ENCODE results near the gene VGLL2. TPM values are rescaled to one million over a fixed set of nuclear protein-coding genes. Genes with fewer than 3 reads are reported as not detected.

VGLL2 gene, protein sequence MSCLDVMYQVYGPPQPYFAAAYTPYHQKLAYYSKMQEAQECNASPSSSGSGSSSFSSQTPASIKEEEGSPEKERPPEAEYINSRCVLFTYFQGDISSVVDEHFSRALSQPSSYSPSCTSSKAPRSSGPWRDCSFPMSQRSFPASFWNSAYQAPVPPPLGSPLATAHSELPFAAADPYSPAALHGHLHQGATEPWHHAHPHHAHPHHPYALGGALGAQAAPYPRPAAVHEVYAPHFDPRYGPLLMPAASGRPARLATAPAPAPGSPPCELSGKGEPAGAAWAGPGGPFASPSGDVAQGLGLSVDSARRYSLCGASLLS
- total RNA-seq (not detected), polyA plus RNA-seq (not detected)
- long read RNA-seq, donor 1, result 0 reads
- long read RNA-seq, donor 2, result 0 reads

DNA sequence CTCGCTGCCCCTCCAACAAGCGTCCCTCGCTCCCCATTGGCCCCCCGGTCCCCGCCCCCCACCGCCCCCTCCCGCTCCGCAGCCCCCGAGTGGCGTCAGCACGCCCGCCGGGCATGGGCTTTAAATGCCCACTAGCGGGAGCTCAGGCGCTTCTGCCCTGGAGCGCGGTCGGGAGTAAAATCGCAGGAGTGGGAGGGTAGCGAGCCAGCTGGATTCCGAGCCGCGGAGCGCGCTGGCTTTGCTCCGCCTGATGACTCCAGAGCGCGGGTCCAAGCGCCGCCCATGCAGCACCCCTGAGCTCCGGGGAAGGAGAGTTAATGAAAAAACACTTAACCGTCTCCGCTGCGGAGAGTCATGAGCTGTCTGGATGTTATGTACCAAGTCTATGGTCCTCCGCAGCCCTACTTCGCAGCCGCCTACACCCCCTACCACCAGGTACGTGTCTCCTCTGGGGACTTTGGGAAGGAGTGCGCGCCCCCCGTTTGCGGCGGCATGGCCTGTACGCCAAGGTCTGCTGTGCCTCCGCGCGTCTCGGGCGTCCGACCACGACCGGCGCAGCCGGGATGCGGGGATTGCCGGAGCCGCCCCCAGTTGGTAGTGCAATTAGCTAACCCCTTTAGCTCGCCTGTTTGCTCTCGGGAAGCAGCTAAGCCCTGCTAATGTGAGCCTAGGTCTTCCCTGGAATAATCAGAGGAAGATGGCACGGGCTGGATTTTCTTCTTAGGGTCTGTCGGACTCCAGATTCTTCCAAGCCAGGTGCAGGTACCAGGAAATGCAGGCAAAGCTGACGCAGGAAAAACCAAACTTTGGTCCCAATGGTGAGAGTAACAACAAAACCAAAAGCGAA lies at the start of gene VGLL2:
TSS of gene VGLL2 (plus strand) at position 149 of the 847 bp plus-strand sequence. CDS start at position 355, 206 bp downstream.
- Histone ChIP-seq H3K9me3 (no peaks in the 10 kb centered on the region), H3K36me3 (no peaks in the 10 kb centered on the region), H3K27me3 (replicated peaks in 1 of 7) (peaks cover 11 to 99% (median 84%) of the 10 kb centered on the region in 7 donors), H3K4me3 (peak within 1 kb of the TSS; percentile 12 to 62 (median 26)), H3K27ac (no peak within 1 kb of the TSS), H3K4me1 (peaks cover 8 to 36% (median 28%) of the 10 kb centered on the region in 6 donors)
- DNase-seq, result peak; percentile 71
- intact Hi-C loops (cut with DNase I; ENCODE audit: low total_unique reads), result no loop called here
- TF ChIP-seq, protein P1, sequence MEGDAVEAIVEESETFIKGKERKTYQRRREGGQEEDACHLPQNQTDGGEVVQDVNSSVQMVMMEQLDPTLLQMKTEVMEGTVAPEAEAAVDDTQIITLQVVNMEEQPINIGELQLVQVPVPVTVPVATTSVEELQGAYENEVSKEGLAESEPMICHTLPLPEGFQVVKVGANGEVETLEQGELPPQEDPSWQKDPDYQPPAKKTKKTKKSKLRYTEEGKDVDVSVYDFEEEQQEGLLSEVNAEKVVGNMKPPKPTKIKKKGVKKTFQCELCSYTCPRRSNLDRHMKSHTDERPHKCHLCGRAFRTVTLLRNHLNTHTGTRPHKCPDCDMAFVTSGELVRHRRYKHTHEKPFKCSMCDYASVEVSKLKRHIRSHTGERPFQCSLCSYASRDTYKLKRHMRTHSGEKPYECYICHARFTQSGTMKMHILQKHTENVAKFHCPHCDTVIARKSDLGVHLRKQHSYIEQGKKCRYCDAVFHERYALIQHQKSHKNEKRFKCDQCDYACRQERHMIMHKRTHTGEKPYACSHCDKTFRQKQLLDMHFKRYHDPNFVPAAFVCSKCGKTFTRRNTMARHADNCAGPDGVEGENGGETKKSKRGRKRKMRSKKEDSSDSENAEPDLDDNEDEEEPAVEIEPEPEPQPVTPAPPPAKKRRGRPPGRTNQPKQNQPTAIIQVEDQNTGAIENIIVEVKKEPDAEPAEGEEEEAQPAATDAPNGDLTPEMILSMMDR (IDR thresholded peaks at IDR 0.05 in 8 of 11, conservative IDR thresholded peaks at IDR 0.05 in 3 of 11), result no peak
- TF ChIP-seq POLR2AphosphoS5 (IDR thresholded peaks at IDR 0.05) (no peak), POLR2A (IDR thresholded peaks at IDR 0.05) (no peak)
- 2 to 5% (median 2%) methylated on average over 13 to 63 of the region's 63 CpGs for WGBS, 5 donors

DNA sequence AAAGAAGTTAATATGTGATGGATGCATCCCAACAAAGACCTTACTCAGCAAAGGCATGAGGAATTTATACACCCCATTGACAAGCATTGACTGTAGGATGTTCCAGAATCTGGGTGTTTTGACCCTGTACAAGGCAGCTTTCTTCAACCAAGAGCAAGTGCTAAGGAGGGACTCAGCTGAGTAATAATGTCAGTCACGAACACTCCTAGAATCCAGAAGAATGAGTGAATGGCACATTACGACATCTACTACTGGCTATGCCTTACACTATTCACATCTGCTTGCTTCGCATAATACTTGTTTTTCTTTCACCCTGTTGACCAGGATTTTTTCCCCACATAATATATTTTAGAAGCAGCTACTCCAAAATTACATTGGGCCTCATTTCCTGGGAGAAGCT lies 42.5 kb upstream of the VGLL2 start:
- Histone ChIP-seq H3K9me3 (no peaks in the 10 kb centered on the region), H3K4me1 (no peaks in the 10 kb centered on the region), H3K4me3 (no peak overlapping the region), H3K27ac (no peak overlapping the region), H3K36me3 (no peaks in the 10 kb centered on the region), H3K27me3 (replicated peaks in 1 of 7) (no peaks in the 10 kb centered on the region)
- intact Hi-C loops (cut with DNase I; ENCODE audit: low total_unique reads), result no loop called here
- WGBS, 5 donors, result 82 to 92% (median 84%) methylated on average over 3 of the region's 3 CpGs
- DNase-seq, result no peak
- no peak for TF ChIP-seq POLR2A (IDR thresholded peaks at IDR 0.05)
- TF ChIP-seq POLR2AphosphoS5 (IDR thresholded peaks at IDR 0.05), result no peak
- TF ChIP-seq, protein P1 (IDR thresholded peaks at IDR 0.05 in 8 of 11, conservative IDR thresholded peaks at IDR 0.05 in 3 of 11), result no peak

DNA sequence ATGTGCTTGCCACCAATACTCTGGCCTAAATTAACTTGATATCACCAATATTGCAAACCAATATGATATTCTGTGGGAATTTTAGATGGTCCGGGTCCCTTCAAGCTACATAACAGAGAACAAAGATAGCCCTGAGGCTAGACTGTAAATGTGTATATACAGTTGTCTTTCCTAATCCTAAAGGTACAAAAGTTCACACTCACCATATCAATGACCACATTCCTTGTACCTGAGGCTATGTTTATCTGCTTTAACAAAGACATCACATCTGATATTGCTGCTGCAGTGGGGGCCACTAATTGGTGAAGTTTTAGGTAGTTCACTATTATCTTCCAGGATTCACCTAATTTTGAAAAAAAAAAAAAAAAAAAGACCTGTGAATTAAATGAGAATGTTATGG lies 38.6 kb upstream of the VGLL2 start:
- no peak for DNase-seq
- intact Hi-C loops (cut with DNase I; ENCODE audit: low total_unique reads), result no loop called here
- Histone ChIP-seq H3K4me1 (no peaks in the 10 kb centered on the region), H3K4me3 (no peak overlapping the region), H3K9me3 (peaks cover 0 to 10% (median 0%) of the 10 kb centered on the region in 8 donors), H3K36me3 (no peaks in the 10 kb centered on the region), H3K27me3 (replicated peaks in 1 of 7) (peaks cover 0 to 5% (median 0%) of the 10 kb centered on the region in 7 donors), H3K27ac (no peak overlapping the region)
- TF ChIP-seq POLR2A (IDR thresholded peaks at IDR 0.05), result no peak
- no peak for TF ChIP-seq POLR2AphosphoS5 (IDR thresholded peaks at IDR 0.05)
- TF ChIP-seq, protein P1 (IDR thresholded peaks at IDR 0.05 in 8 of 11, conservative IDR thresholded peaks at IDR 0.05 in 3 of 11), result no peak
- 79 to 95% (median 93%) methylated on average over 1 of the region's 1 CpG for WGBS, 5 donors
